NCI-H1105 (cell line): Measurements from ENCODE around the gene CRISP1.

Source experiments
- DNase-seq: peaks from one replicate; lab custom pipeline; 2025; lab: John Stamatoyannopoulos, UW

The CRISP1 gene

GRCh38 chr6:49839957-49840356 is 26.4 kb downstream of the CRISP1 start:
- no peak for DNase-seq

GRCh38 chr6:49839162-49839561 is 27.2 kb downstream of the CRISP1 start:
- no peak for DNase-seq

GRCh38 chr6:49835140-49835539 is 31.2 kb downstream of the CRISP1 start:
- DNase-seq: no peak

- DNase-seq: no peak
Measured at GRCh38 chr6:49833386-49833785, 32.9 kb downstream of the CRISP1 start.

GRCh38 chr6:49826743-49827406 is 39.5 kb downstream of the CRISP1 start:
- DNase-seq: no peak

- DNase-seq: no peak
Measured at GRCh38 chr6:49815166-49815565, 51.2 kb downstream of the CRISP1 start.

GRCh38 chr6:49813248-49813647 is 53.1 kb downstream of the CRISP1 start:
- no peak for DNase-seq

- DNase-seq: peak; percentile 33
Measured at GRCh38 chr6:49806145-49806544, 60.2 kb downstream of the CRISP1 start.

GRCh38 chr6:49805246-49805645 is 61.1 kb downstream of the CRISP1 start:
- DNase-seq: no peak

- no peak for DNase-seq
Measured at GRCh38 chr6:49801525-49801924, 64.8 kb downstream of the CRISP1 start.

- no peak for DNase-seq
Measured at GRCh38 chr6:49799090-49799489, 67.2 kb downstream of the CRISP1 start.

GRCh38 chr6:49796842-49797455 is 69.4 kb downstream of the CRISP1 start:
- peak; percentile 45 for DNase-seq

GRCh38 chr6:49790341-49790740 is 76.0 kb downstream of the CRISP1 start:
- DNase-seq: no peak

GRCh38 chr6:49787176-49787575 is 79.2 kb downstream of the CRISP1 start, which contains the start of gene PGK2:
PGK2 (minus strand) TSS chr6:49787285; CDS start chr6:49787187, 98 bp downstream.
- no peak for DNase-seq

- no peak for DNase-seq
Measured at GRCh38 chr6:49784272-49784671, 82.1 kb downstream of the CRISP1 start.
